HG02973 (cell line): ENCODE measurements around the gene PDCD4.
A peak's percentile ranks its signal among the peaks of the same experiment; 100 is the strongest.

Experiments used
- ATAC-seq: cut with Tn5 transposase; IDR thresholded peaks from one replicate; pipeline ENCODE4 v1.9.1; 2021; ENCODE audit warnings: moderate library complexity; ENCODE audit not compliant: unreplicated experiment

PDCD4 gene

GRCh38 chr10:110871298-110872084, at the start of gene PDCD4:
Gene PDCD4, plus strand, starts transcription at chr10:110871928. Its CDS starts 4,100 bp downstream, at chr10:110876028.
- ATAC-seq: peak; percentile 68

GRCh38 chr10:110822035-110822711, 49.6 kb upstream of the PDCD4 start:
- ATAC-seq: no peak

- ATAC-seq: no peak
These were observed 48.9 kb upstream of the PDCD4 start for GRCh38 chr10:110822712-110823311.

GRCh38 chr10:110824152-110824441, 47.6 kb upstream of the PDCD4 start:
- ATAC-seq: no peak

- no peak for ATAC-seq
These were observed 47.1 kb upstream of the PDCD4 start for GRCh38 chr10:110824660-110825059.

- ATAC-seq: no peak
These were observed 46.2 kb upstream of the PDCD4 start for GRCh38 chr10:110825508-110825907.

- ATAC-seq: no peak
These were observed 44.3 kb upstream of the PDCD4 start for GRCh38 chr10:110827410-110827809.

- no peak for ATAC-seq
These were observed 43.9 kb upstream of the PDCD4 start for GRCh38 chr10:110827875-110828274.

- ATAC-seq: no peak
These were observed 43.2 kb upstream of the PDCD4 start for GRCh38 chr10:110828525-110828924.

- no peak for ATAC-seq
These were observed 41.9 kb upstream of the PDCD4 start for GRCh38 chr10:110829721-110830410.

- ATAC-seq: no peak
These were observed 38.3 kb upstream of the PDCD4 start for GRCh38 chr10:110833234-110833940.

- ATAC-seq: no peak
These were observed 37.6 kb upstream of the PDCD4 start for GRCh38 chr10:110833941-110834628.

GRCh38 chr10:110834629-110835301, 37.0 kb upstream of the PDCD4 start:
- no peak for ATAC-seq

- ATAC-seq: no peak
These were observed 35.9 kb upstream of the PDCD4 start for GRCh38 chr10:110835841-110836240.

GRCh38 chr10:110836706-110837105, 35.0 kb upstream of the PDCD4 start:
- ATAC-seq: no peak

- no peak for ATAC-seq
These were observed 34.1 kb upstream of the PDCD4 start for GRCh38 chr10:110837418-110838171.

- no peak for ATAC-seq
These were observed 31.4 kb upstream of the PDCD4 start for GRCh38 chr10:110840225-110840922.

GRCh38 chr10:110840923-110841428, 30.8 kb upstream of the PDCD4 start:
- no peak for ATAC-seq
